Type B pancreatic cell (in vitro differentiated cells): ENCODE results near the gene CFAP69. TPM values are rescaled to one million over a fixed set of nuclear protein-coding genes. Genes with fewer than 3 reads are reported as not detected.

Source experiments
- total RNA-seq: library from RNA; stranded (reverse); gene quantifications from 2 replicates; pipeline ENCODE4 v1.2.1, GENCODE V29; 2021; ENCODE audit warnings: low replicate concordance

Gene CFAP69
- total RNA-seq, 1 donor from 2014 or later = 6.2 TPM

Other genes with a start within 250 kb of the CFAP69 start
- 2.9 and 3.4 TPM in 2 replicates for gene STEAP1, start 90.7 kb upstream of the CFAP69 start, total RNA-seq
- 1.7 and 3.3 TPM in 2 replicates for gene STEAP2, start 33.4 kb upstream of the CFAP69 start, total RNA-seq
- not detected in 2 replicates for gene FAM237B, start 76.1 kb downstream of the CFAP69 start, total RNA-seq
- gene GTPBP10, start 101.5 kb downstream of the CFAP69 start, total RNA-seq = 22.7 and 22.9 TPM in 2 replicates
- 34.8 and 36.3 TPM in 2 replicates for gene CLDN12, start 158.3 kb downstream of the CFAP69 start, total RNA-seq
- gene PTTG1IP2, start 224.5 kb downstream of the CFAP69 start, total RNA-seq = not detected in 2 replicates